ENCODE measurements around the gene MACF1. TPM values are rescaled to one million over a fixed set of nuclear protein-coding genes. Genes with fewer than 3 reads are reported as not detected.

The MACF1 gene
- total and polyA plus RNA-seq, 2 donors (not counting 1 experiment from before 2014, with no cell fraction given), result 64.1 to 159 TPM

DNA sequence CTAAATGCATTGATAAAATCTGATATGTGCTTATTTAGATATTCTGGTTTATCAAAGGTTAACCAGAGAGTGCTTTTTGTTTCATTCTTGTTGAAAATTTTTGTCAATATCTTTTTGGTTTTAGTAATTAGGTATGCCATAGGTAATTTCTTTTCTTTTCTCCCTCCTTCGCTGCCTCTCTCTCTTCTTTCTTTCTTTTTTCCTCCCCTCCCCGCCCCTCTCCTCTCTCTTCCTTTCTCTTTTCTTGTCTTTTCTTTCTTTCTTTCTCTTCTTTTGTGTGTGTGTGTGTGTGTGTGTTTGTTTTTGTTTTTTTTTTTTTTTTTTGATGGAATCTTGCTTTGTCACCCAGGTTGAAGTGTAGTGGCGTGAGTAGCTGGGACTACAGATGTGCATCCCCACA lies 14.4 kb upstream of the MACF1 start:
- Histone ChIP-seq H3K36me3 (replicated peaks in 1 of 2; ENCODE audit: control extremely low read depth in 1 of 2, control insufficient read depth in 1 of 2, extremely low read depth in 1 of 2, insufficient read depth in 2 of 2, low read length in 1 of 2) (no peaks in the 10 kb centered on the region), H3K9me3 (ENCODE audit: control extremely low read depth in 1 of 3, control insufficient read depth in 2 of 3, insufficient read depth in 1 of 3, low read length in 2 of 3) (no peaks in the 10 kb centered on the region), H3K79me2 (ENCODE audit: control insufficient read depth, insufficient read depth, low read length) (peaks cover 41% of the 10 kb centered on the region), H3K4me2 (replicated peaks; ENCODE audit: low read depth, low read length, poor library complexity, severe bottlenecking) (no peak overlapping the region), H3K27ac (ENCODE audit: low read length in 2 of 2) (no peak overlapping the region), H3K4me3 (ENCODE audit: control extremely low read depth in 1 of 5, extremely low read depth in 1 of 5, insufficient read depth in 1 of 5, low read depth in 2 of 5, low read length in 4 of 5) (no peak overlapping the region), H3K9ac (ENCODE audit: low read length) (no peak overlapping the region), H3K27me3 (replicated peaks in 1 of 4; ENCODE audit: control extremely low read depth in 1 of 4, control insufficient read depth in 3 of 4, insufficient read depth in 4 of 4, low read length in 3 of 4) (no peaks in the 10 kb centered on the region), H3K4me1 (ENCODE audit: control insufficient read depth in 2 of 2, insufficient read depth in 2 of 2, low read length in 2 of 2) (peaks cover 23 to 31% of the 10 kb centered on the region in 2 donors), H4K20me1 (ENCODE audit: control insufficient read depth, insufficient read depth, low read length, poor library complexity, severe bottlenecking) (no peaks in the 10 kb centered on the region), H2AFZ (ENCODE audit: insufficient read depth, low read depth, low read length, poor library complexity, severe bottlenecking) (no peak overlapping the region)
- intact Hi-C loops (cut with micrococcal nuclease), result no loop called here
- ChIA-PET POLR2A (no interaction called here), CTCF (interaction anchor here (1.0 to 9.5 kb wide), 10 partner anchors 8 to 94 kb away, joined by 3 to 439 read pairs (median 70); partner anchors contain the start of gene MACF1)
- ATAC-seq (ENCODE audit: low read depth), result no peak
- no CpG with 5 or more reads among the region's 3 CpGs for WGBS (ENCODE audit: insufficient coverage)
- Mint-ChIP-seq H3K9me3 (ENCODE audit: insufficient read depth) (no peaks in the 10 kb centered on the region), H3K27me3 (no peaks in the 10 kb centered on the region), H3K27ac (no peak overlapping the region), H3K4me3 (no peak overlapping the region), H3K4me1 (peaks cover 37% of the 10 kb centered on the region)
- TF ChIP-seq, protein P1, sequence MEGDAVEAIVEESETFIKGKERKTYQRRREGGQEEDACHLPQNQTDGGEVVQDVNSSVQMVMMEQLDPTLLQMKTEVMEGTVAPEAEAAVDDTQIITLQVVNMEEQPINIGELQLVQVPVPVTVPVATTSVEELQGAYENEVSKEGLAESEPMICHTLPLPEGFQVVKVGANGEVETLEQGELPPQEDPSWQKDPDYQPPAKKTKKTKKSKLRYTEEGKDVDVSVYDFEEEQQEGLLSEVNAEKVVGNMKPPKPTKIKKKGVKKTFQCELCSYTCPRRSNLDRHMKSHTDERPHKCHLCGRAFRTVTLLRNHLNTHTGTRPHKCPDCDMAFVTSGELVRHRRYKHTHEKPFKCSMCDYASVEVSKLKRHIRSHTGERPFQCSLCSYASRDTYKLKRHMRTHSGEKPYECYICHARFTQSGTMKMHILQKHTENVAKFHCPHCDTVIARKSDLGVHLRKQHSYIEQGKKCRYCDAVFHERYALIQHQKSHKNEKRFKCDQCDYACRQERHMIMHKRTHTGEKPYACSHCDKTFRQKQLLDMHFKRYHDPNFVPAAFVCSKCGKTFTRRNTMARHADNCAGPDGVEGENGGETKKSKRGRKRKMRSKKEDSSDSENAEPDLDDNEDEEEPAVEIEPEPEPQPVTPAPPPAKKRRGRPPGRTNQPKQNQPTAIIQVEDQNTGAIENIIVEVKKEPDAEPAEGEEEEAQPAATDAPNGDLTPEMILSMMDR (IDR thresholded peaks at IDR 0.05), result no peak
- TF ChIP-seq EZH2 (IDR thresholded peaks at IDR 0.05; ENCODE audit: borderline replicate concordance, insufficient read depth, low read depth, low read length, poor library complexity, severe bottlenecking), result no peak
- no peak for DNase-seq

DNA sequence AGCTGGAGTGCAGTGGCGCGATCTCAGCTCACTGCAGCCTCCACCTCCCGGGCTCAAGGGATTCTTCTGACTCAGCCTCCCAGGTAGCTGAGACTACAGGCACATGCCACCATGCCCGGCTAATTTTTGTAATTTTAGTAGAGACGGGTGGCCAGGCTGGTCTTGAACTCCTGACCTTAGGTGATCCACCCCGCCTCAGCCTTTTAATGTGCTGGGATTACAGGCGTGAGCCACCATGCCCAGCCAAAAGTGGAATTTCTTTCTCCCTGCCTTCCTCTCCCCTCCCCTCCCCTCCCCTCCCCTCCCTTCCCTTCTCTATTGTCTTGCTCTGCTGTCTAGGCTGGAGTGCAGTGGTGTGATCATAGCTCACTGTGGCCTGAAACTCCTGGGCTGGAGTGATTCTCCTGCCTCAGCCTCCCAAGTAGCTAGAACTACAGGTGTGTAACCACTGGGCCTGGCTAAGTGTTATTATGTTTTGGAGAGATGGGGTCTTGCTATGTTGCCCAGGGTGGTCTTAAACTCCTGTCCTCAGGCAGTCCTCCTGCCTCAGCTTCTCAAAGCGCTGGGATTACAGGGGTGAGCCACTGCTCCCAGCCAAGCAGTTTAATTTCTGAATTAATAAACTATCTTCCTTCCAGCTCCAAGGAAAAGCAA lies 10.0 kb upstream of the MACF1 start:
- Histone ChIP-seq H3K4me2 (replicated peaks; ENCODE audit: low read depth, low read length, poor library complexity, severe bottlenecking) (no peak overlapping the region), H3K36me3 (replicated peaks in 1 of 2; ENCODE audit: control extremely low read depth in 1 of 2, control insufficient read depth in 1 of 2, extremely low read depth in 1 of 2, insufficient read depth in 2 of 2, low read length in 1 of 2) (no peaks in the 10 kb centered on the region), H2AFZ (ENCODE audit: insufficient read depth, low read depth, low read length, poor library complexity, severe bottlenecking) (no peak overlapping the region), H3K9ac (ENCODE audit: low read length) (no peak overlapping the region), H4K20me1 (ENCODE audit: control insufficient read depth, insufficient read depth, low read length, poor library complexity, severe bottlenecking) (no peaks in the 10 kb centered on the region), H3K4me1 (ENCODE audit: control insufficient read depth in 2 of 2, insufficient read depth in 2 of 2, low read length in 2 of 2) (peaks cover 51 to 59% of the 10 kb centered on the region in 2 donors), H3K27me3 (replicated peaks in 1 of 4; ENCODE audit: control extremely low read depth in 1 of 4, control insufficient read depth in 3 of 4, insufficient read depth in 4 of 4, low read length in 3 of 4) (no peaks in the 10 kb centered on the region), H3K79me2 (ENCODE audit: control insufficient read depth, insufficient read depth, low read length) (peaks cover 55% of the 10 kb centered on the region), H3K9me3 (ENCODE audit: control extremely low read depth in 1 of 3, control insufficient read depth in 2 of 3, insufficient read depth in 1 of 3, low read length in 2 of 3) (no peaks in the 10 kb centered on the region), H3K27ac (ENCODE audit: low read length in 2 of 2) (no peak overlapping the region), H3K4me3 (ENCODE audit: control extremely low read depth in 1 of 5, extremely low read depth in 1 of 5, insufficient read depth in 1 of 5, low read depth in 2 of 5, low read length in 4 of 5) (no peak overlapping the region)
- no peak for TF ChIP-seq EZH2 (IDR thresholded peaks at IDR 0.05; ENCODE audit: borderline replicate concordance, insufficient read depth, low read depth, low read length, poor library complexity, severe bottlenecking)
- TF ChIP-seq, protein P1 (IDR thresholded peaks at IDR 0.05), result no peak
- ChIA-PET POLR2A (interaction anchor here (0.6 to 0.7 kb wide), 3 partner anchors 14 to 43 kb away, joined by 3 to 6 read pairs (median 3); no protein-coding TSS in a partner anchor), CTCF (interaction anchor here (0.7 to 9.5 kb wide), 12 partner anchors 10 to 543 kb away, joined by 3 to 439 read pairs (median 8); partner anchors contain the start of gene MACF1)
- Mint-ChIP-seq H3K4me3 (no peak overlapping the region), H3K4me1 (peaks cover 58% of the 10 kb centered on the region), H3K9me3 (ENCODE audit: insufficient read depth) (no peaks in the 10 kb centered on the region), H3K27me3 (no peaks in the 10 kb centered on the region), H3K27ac (peak overlapping the region; percentile 75)
- ATAC-seq (ENCODE audit: low read depth) (no peak), DNase-seq (no peak)
- intact Hi-C loops (cut with micrococcal nuclease), result loop anchor here (5.0 kb wide), 1 partner anchor 213 kb away; no protein-coding TSS in a partner anchor
- WGBS (ENCODE audit: insufficient coverage), result 92% methylated on average over 2 of the region's 8 CpGs
